ENCODE results near the gene LKAAEAR1.

The LKAAEAR1 gene

DNA sequence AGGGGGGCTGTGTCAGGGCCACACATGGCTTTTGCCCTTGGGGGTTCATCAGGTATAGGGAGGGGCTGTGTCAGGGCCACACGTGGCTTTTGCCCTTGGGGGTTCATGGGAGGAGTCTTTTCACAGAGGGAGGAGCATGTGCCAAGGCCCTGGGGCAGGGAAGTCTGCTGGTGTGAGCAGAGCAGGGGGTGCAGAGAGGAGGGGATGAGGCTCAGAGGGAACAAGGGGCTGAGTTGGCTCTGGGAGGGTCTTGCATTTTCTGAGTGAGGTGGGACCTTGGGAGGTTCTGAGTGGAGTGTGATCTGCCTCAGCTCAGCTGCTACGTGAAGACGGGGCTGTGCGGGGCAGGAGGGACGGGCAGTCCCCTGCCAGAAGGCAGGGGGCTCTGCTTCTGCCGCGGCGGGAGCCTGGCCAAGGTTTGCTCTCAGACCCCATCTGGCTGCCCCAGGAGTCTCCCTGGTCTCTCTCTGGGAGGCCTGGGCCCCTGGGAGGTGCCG, 28.8 kb downstream of the LKAAEAR1 start:
- no peak for ATAC-seq
- TF ChIP-seq PPARA (CRISPR knock-in tag; IDR thresholded peaks at IDR 0.05; ENCODE audit: borderline replicate concordance) (no peak), CSDC2 (CRISPR knock-in tag; IDR thresholded peaks at IDR 0.05) (no peak), ESRRG (CRISPR knock-in tag; IDR thresholded peaks at IDR 0.05) (no peak), ZNF8 (CRISPR knock-in tag; IDR thresholded peaks at IDR 0.05) (no peak), CREB5 (CRISPR knock-in tag; IDR thresholded peaks at IDR 0.05; ENCODE audit: low read depth) (no peak), ZFP3 (CRISPR knock-in tag; IDR thresholded peaks at IDR 0.05) (no peak)
- TF ChIP-seq, protein P1, sequence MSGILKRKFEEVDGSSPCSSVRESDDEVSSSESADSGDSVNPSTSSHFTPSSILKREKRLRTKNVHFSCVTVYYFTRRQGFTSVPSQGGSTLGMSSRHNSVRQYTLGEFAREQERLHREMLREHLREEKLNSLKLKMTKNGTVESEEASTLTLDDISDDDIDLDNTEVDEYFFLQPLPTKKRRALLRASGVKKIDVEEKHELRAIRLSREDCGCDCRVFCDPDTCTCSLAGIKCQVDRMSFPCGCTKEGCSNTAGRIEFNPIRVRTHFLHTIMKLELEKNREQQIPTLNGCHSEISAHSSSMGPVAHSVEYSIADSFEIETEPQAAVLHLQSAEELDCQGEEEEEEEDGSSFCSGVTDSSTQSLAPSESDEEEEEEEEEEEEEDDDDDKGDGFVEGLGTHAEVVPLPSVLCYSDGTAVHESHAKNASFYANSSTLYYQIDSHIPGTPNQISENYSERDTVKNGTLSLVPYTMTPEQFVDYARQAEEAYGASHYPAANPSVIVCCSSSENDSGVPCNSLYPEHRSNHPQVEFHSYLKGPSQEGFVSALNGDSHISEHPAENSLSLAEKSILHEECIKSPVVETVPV (CRISPR knock-in tag; IDR thresholded peaks at IDR 0.05): no peak

- TF ChIP-seq ESRRG (CRISPR knock-in tag; IDR thresholded peaks at IDR 0.05): no peak
- TF ChIP-seq PATZ1 (CRISPR knock-in tag; IDR thresholded peaks at IDR 0.05; ENCODE audit: borderline replicate concordance): peak; percentile 26; the same call in 1 of the 2 replicates
- ATAC-seq: peak; percentile 39
Observed at GRCh38 chr20:64053841-64054661, 30.1 kb downstream of the LKAAEAR1 start.

GRCh38 chr20:64052987-64053840, 31.0 kb downstream of the LKAAEAR1 start:
- TF ChIP-seq, protein P1 (CRISPR knock-in tag; IDR thresholded peaks at IDR 0.05): no peak
- no peak for ATAC-seq

DNA sequence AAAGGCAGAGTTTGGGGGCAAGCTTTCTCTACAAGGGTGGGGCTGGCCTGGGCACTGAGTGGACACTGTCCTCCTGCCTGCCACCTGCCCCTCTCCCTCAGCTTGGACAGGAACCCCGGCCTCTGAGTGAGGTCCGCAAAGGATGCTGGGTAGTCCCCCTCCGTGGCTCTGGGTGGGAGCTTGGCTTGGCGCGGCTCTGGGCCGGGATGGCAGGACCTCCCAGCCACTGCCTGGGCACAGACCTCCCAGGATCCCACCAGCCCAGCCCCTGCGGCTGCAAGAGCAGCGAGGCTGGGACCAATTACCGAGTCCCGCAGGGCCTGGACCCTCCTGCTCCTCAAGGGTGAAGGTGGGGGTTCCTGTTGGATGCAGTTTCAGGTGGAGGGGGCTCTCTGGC, 31.9 kb downstream of the LKAAEAR1 start:
- ATAC-seq: no peak
- TF ChIP-seq TOX (CRISPR knock-in tag; IDR thresholded peaks at IDR 0.05; ENCODE audit: borderline replicate concordance) (no peak), ZNF8 (CRISPR knock-in tag; IDR thresholded peaks at IDR 0.05) (no peak), CREB5 (CRISPR knock-in tag; IDR thresholded peaks at IDR 0.05; ENCODE audit: low read depth) (no peak), BACH2 (CRISPR knock-in tag; IDR thresholded peaks at IDR 0.05; ENCODE audit: borderline replicate concordance) (no peak), TCF4 (CRISPR knock-in tag; IDR thresholded peaks at IDR 0.05; ENCODE audit: borderline replicate concordance) (no peak), ESRRG (CRISPR knock-in tag; IDR thresholded peaks at IDR 0.05) (no peak)
- TF ChIP-seq, protein P2, sequence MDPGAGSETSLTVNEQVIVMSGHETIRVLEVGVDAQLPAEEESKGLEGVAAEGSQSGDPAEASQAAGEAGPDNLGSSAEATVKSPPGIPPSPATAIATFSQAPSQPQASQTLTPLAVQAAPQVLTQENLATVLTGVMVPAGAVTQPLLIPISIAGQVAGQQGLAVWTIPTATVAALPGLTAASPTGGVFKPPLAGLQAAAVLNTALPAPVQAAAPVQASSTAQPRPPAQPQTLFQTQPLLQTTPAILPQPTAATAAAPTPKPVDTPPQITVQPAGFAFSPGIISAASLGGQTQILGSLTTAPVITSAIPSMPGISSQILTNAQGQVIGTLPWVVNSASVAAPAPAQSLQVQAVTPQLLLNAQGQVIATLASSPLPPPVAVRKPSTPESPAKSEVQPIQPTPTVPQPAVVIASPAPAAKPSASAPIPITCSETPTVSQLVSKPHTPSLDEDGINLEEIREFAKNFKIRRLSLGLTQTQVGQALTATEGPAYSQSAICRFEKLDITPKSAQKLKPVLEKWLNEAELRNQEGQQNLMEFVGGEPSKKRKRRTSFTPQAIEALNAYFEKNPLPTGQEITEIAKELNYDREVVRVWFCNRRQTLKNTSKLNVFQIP (CRISPR knock-in tag; IDR thresholded peaks at IDR 0.05; ENCODE audit: borderline replicate concordance, low read depth): no peak

All from SK-N-SH treated with all-trans-retinoic acid at 6 μM for 48 hours (cell line).